ENCODE data around the gene UTP14C.
"Not testable (repeated sequence)": the region's sequence is repeated elsewhere in the genome, so short reads cannot be mapped to it uniquely, and the experiment has no call there.

The UTP14C gene

DNA sequence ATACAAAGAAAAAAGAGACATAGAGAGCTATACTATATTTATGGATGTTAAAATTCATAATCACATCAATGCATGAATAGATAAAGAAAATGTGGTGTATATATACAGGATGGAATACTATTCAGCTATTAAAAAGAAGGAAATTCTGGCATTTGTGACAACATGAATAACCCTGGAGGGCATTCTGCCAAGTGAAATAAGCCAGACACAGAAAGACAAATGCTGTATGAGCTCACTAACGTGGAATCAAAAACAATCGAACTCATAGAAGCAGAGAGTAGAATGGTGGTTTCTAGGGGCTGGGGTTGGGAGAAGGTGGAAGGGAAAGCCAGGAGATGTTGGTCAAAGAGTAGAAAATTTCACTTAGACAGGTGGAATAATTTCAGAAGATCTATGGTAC is 24.0 kb downstream of the UTP14C start:
- DNase-seq (ENCODE audit: low read depth), result peak; percentile 7

DNA sequence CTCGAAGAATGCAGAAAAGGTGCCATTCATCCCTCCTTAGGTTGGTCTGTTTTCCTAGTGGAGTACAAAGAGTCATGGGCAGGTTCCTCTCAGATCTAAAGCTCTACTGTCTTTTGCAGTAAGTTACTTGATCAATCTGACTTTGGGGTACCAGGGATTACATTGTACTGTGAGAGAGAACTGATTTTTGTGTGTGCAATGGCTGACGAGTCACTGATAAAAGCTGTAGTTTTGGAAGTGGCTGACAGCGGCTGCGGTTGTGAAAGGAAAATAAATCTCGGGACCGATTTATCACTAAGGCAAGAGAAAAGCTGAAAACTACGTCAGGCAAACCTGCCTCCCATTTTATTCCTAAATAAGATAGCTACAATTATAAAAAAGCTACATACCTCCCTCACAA is 26.9 kb downstream of the UTP14C start:
- no peak for DNase-seq (ENCODE audit: low read depth)

DNA sequence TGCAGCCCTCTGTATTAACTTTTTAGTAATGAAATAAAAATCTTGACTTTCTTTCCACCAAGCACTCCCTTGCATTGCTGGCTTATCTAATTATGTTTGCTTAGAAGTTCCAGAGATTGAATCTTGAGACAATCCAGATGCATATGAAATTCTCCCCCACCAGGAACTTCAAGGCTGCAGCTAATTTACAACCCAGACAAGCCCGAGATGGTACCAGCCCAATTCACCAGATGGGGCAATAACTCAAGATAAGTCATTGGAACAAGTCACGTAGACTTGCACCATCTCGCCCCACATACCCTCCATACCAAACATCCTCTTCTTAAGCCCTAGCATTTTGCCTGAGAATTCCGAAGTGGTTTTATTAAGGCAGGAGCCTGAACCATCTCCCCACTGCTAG is 29.0 kb downstream of the UTP14C start:
- peak; percentile 16 for DNase-seq (ENCODE audit: low read depth)

DNA sequence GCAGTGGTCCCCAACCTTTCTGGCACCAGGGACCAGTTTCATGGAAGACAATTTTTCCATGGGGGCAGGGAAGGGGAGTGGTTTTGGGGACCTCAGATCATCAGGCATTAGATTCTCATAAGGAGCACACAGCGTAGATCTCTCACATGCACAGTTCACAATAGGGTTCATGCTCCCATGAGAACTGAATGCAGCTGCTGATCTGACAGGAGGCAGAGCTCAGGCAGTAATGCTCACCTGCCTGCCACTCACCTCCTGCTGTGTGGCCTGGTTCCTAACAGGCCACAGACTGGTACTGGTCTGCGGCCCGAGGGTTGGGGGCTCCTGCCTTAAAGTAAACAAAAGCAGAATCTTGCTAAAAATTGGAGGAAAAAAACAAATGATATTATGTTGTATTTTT is 36.6 kb downstream of the UTP14C start:
- DNase-seq (ENCODE audit: low read depth), result not testable (repeated sequence)

DNA sequence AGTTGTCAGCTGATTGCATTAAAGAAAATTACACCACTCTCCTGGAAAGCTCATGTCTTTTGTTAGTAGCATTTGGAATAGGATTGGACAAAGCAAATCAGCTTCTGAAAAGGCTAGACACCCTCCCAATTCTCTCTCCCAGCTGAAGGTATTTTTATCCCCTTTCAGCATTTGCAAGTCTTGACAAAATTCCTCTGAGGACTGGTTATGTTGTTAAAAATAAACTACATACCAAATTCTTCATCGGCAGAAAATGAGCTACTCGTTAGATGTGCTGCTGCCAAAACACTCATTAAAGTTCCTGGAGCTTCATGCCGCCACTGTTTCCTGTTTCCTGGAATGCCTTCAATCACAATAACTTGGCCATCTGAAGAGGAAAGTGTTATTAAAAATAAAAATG is 37.1 kb downstream of the UTP14C start:
- DNase-seq (ENCODE audit: low read depth), result peak; percentile 52

DNA sequence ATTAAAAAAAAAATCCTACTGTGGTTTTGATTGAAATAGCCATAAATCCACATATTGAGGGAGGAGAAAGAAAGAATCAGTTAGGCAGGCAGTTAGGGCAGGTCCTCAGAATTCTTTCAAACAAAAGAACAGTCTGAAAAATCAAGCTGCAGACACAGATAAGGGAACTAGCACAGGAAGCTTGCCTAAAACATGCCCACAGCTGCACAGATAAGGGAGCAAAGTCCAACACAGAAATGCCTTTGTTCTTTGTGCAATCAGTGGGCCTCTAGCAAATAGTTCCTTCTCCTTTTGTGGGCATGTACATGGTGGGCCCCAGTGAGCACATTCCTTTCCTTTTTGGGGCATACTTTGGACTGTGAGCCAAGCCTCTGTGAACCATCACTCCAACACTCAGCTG is 42.7 kb downstream of the UTP14C start:
- DNase-seq (ENCODE audit: low read depth), result no peak

DNA sequence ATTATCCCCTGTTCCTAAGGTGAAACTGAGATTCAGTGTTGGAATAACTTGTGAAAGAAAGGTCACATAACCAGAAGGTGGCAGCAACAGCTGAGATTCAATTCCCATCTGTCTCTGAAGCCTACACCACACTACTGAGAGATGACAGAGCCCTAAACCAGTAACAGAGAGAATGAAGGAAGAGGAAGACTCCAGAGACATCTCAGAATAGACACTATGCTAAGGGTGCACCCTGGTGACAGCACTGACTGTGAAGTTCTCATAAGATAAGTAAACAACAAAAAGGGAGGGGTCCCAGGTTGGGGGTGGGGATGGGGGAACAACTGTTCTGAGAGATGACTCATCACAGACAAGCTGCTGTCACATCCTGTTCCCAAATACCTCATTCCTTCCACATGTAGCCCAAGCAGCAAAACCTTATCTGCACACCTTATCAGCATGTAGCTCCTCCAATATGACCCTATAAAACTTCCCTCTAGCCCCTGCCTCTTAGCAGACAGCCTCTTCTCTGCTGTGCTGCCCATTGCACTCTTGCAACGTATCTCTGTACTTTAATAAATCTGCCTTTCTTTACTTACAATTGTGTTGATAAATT is 46.5 kb downstream of the UTP14C start:
- peak; percentile 53 for DNase-seq (ENCODE audit: low read depth)
